Transverse colon (tissue), 4 donors: ENCODE data around the gene CACNA2D4.

Experiments used
- EP300 ChIP-seq: sonication (generic); formaldehyde crosslinking; IDR thresholded peaks from one replicate; pipeline ENCODE4 v1.6.1; 2017; ENCODE audit warnings: antibody characterized with exemption, low read depth
- POLR2A ChIP-seq: fragments of 450-650 bp; IDR thresholded peaks from one replicate; pipeline ENCODE4 v1.6.1; 2016; ENCODE audit warnings: antibody characterized with exemption, mild to moderate bottlenecking, moderate library complexity
- POLR2AphosphoS5 ChIP-seq, 3 donors: sonication (generic); formaldehyde crosslinking; IDR thresholded peaks; one replicate each; pipeline ENCODE4 v1.6.1; 2016; ENCODE audit warnings: antibody characterized with exemption in 3 of 3
- TF ChIP-seq, protein P1 (sequence below), 5 experiments: fragments of 200-600 bp in 3 of 5; fragments of 450-650 bp in 2 of 5; sonication (generic) in 3 of 5; IDR thresholded peaks; 1 replicate in 2 of 5; 2 replicates in 3 of 5; pipeline ENCODE4 v1.5.1; 2016 to 2017; ENCODE audit warnings: antibody characterized with exemption in 5 of 5, inconsistent platforms in 3 of 5, mild to moderate bottlenecking in 2 of 5, moderate library complexity in 1 of 5

DNA sequence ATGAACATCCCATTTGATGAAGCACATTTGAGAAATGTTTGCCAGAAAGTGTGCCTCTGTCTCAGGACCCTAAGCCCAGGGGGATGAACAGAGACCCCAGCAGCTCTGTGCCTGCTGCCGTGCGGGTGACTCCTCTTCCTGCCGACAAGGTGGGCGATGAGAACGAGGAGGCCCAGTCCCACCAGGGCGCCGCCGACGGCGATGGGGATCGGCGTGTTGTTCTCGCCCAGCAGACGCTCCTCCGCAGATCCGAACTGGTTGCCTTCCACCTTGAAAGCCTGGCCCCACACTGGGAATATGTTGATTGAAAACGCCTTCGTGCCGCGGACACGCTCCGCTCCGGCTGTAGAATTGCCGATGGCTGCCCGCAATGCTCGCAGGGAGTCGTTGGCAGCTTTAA, 54.0 kb downstream of the CACNA2D4 start:
- TF ChIP-seq, protein P1, sequence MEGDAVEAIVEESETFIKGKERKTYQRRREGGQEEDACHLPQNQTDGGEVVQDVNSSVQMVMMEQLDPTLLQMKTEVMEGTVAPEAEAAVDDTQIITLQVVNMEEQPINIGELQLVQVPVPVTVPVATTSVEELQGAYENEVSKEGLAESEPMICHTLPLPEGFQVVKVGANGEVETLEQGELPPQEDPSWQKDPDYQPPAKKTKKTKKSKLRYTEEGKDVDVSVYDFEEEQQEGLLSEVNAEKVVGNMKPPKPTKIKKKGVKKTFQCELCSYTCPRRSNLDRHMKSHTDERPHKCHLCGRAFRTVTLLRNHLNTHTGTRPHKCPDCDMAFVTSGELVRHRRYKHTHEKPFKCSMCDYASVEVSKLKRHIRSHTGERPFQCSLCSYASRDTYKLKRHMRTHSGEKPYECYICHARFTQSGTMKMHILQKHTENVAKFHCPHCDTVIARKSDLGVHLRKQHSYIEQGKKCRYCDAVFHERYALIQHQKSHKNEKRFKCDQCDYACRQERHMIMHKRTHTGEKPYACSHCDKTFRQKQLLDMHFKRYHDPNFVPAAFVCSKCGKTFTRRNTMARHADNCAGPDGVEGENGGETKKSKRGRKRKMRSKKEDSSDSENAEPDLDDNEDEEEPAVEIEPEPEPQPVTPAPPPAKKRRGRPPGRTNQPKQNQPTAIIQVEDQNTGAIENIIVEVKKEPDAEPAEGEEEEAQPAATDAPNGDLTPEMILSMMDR (IDR thresholded peaks at IDR 0.05) = no peak
- no peak for TF ChIP-seq EP300
- no peak for TF ChIP-seq POLR2A
- TF ChIP-seq POLR2AphosphoS5 (IDR thresholded peaks at IDR 0.05) = no peak
